Glutamatergic neuron (in vitro differentiated cells): Measurements from ENCODE around the gene RNF175. TPM values are rescaled to one million over a fixed set of nuclear protein-coding genes. Genes with fewer than 3 reads are reported as not detected.

Experiments used
- DNase-seq: peaks from one replicate; pipeline ENCODE4 v3.0.0; 2022
- H3K27ac Mint-ChIP-seq: one replicate; pipeline ENCODE4 v1.8.0; 2020; ENCODE audit warnings: mild to moderate bottlenecking, mixed read lengths, inconsistent platforms; ENCODE audit not compliant: unreplicated experiment
- H3K27me3 Mint-ChIP-seq: one replicate; pipeline ENCODE4 v1.8.0; 2020; ENCODE audit warnings: mild to moderate bottlenecking, moderate library complexity, mixed read lengths, inconsistent platforms; ENCODE audit not compliant: unreplicated experiment
- H3K36me3 Mint-ChIP-seq: one replicate; pipeline ENCODE4 v1.8.0; 2020; ENCODE audit warnings: mild to moderate bottlenecking, mixed read lengths, inconsistent platforms; ENCODE audit not compliant: unreplicated experiment
- H3K4me1 Mint-ChIP-seq: one replicate; pipeline ENCODE4 v1.8.0; 2020; ENCODE audit warnings: mild to moderate bottlenecking, low read depth, mixed read lengths, inconsistent platforms; ENCODE audit not compliant: unreplicated experiment
- H3K4me3 Mint-ChIP-seq: one replicate; pipeline ENCODE4 v1.8.0; 2020; ENCODE audit warnings: mild to moderate bottlenecking, mixed read lengths, inconsistent platforms; ENCODE audit not compliant: unreplicated experiment
- H3K9me3 Mint-ChIP-seq: one replicate; pipeline ENCODE4 v1.8.0; 2020; ENCODE audit warnings: mild to moderate bottlenecking, moderate library complexity, mixed read lengths, inconsistent platforms; ENCODE audit not compliant: unreplicated experiment
- total RNA-seq: library from RNA; stranded (reverse); fragmentation: NEBNext Ultra II Directional; extraction: Animal tissue kit (Norgen Biotek cat#: 25700); gene quantifications from one replicate; pipeline ENCODE4 v1.2.1, GENCODE V29; 2021; ENCODE audit not compliant: unreplicated experiment
- TF ChIP-seq, protein P1 (sequence below): fragments of 200-600 bp; sonication (generic); IDR thresholded peaks from one replicate; pipeline ENCODE4 v1.5.0; 2021; ENCODE audit not compliant: partially characterized antibody, unreplicated experiment

RNF175 gene
- total RNA-seq, 1 donor from 2014 or later: 2.1 TPM

DNA sequence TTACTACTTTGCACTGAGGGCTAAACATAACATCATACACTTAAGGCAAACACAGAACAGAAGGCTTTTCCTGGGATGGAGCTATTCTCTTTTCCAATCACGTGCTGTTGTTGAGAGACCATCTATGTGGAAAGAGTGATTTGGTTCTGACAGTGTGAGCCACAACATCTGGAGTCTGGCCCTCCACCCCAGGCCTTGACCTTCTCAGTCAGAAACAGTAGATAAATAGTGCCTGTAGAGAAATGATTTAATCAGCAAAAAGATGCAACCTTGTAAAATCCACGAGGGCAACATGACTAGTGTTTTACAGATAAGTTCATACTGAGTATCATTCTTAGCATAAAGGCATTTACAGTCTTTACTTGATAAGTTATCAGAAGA, 39.9 kb upstream of the RNF175 start:
- peaks cover 3% of the 10 kb centered on the region for H3K27me3 Mint-ChIP-seq
- H3K9me3 Mint-ChIP-seq: no peaks in the 10 kb centered on the region
- no peak for DNase-seq
- H3K36me3 Mint-ChIP-seq: no peaks in the 10 kb centered on the region
- no peak overlapping the region for H3K27ac Mint-ChIP-seq
- H3K4me3 Mint-ChIP-seq: no peak overlapping the region
- peaks cover 2% of the 10 kb centered on the region for H3K4me1 Mint-ChIP-seq
- TF ChIP-seq, protein P1, sequence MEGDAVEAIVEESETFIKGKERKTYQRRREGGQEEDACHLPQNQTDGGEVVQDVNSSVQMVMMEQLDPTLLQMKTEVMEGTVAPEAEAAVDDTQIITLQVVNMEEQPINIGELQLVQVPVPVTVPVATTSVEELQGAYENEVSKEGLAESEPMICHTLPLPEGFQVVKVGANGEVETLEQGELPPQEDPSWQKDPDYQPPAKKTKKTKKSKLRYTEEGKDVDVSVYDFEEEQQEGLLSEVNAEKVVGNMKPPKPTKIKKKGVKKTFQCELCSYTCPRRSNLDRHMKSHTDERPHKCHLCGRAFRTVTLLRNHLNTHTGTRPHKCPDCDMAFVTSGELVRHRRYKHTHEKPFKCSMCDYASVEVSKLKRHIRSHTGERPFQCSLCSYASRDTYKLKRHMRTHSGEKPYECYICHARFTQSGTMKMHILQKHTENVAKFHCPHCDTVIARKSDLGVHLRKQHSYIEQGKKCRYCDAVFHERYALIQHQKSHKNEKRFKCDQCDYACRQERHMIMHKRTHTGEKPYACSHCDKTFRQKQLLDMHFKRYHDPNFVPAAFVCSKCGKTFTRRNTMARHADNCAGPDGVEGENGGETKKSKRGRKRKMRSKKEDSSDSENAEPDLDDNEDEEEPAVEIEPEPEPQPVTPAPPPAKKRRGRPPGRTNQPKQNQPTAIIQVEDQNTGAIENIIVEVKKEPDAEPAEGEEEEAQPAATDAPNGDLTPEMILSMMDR: no peak

DNA sequence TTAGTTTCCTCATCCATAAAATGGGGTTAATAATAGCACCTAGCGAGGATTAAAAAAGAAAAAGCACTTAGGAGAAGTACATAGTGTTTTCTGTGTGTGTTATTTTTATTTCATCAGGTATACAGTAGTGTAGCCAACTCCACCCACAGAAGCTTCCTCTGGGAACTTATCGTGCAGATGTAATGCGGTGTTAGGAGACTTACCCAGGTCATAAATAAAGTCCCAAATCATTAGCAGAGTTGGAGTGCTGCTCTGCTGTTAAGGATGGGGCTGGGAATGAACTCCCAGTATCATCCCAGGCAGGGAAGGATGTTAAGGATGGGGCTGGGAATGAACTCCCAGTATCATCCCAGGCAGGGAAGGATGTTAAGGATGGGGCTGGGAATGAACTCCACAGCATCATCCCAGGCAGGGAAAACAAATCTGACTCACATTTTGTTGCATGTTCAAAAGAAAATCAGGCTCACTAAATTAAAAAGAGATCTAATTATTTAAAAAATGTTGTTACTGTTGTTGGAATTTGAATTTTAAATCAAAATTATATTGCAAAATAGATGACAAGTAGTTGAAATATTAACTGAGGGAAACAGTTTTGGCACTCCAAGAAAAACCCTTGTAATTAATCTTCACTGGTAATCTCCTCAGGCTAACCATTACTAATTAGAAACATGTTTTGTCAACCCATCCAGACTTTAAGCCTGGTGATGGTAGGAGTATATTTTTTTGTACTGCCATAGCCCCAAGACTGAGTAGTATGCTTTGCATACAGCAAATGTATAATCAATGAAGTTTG, 39.3 kb upstream of the RNF175 start:
- Mint-ChIP-seq H3K36me3 (no peaks in the 10 kb centered on the region), H3K4me1 (no peaks in the 10 kb centered on the region), H3K27ac (no peak overlapping the region), H3K27me3 (peaks cover 3% of the 10 kb centered on the region), H3K4me3 (no peak overlapping the region), H3K9me3 (no peaks in the 10 kb centered on the region)
- no peak for DNase-seq
- TF ChIP-seq, protein P1: no peak

DNA sequence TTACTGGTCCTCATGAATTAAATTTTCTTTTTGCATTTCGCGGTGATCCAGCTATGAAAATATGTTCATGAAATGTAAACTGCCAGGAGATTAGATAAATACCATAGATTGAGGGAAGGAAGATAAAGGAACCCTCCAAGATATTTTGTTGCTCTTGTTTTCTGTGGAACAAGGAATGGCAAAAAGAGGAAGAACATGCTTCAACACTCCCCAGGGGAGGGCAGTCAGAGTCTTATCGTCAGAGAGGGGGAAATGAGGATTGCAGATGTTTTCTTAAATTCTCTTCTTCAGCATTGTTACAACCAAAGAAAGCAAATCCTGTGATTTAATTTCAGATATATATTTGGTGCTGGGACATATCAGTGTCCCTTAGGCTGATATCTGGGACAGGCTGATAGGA, 38.6 kb upstream of the RNF175 start:
- TF ChIP-seq, protein P1: no peak
- Mint-ChIP-seq H3K36me3 (no peaks in the 10 kb centered on the region), H3K27me3 (peaks cover 3% of the 10 kb centered on the region), H3K27ac (no peak overlapping the region), H3K9me3 (no peaks in the 10 kb centered on the region), H3K4me3 (no peak overlapping the region), H3K4me1 (no peaks in the 10 kb centered on the region)
- no peak for DNase-seq

DNA sequence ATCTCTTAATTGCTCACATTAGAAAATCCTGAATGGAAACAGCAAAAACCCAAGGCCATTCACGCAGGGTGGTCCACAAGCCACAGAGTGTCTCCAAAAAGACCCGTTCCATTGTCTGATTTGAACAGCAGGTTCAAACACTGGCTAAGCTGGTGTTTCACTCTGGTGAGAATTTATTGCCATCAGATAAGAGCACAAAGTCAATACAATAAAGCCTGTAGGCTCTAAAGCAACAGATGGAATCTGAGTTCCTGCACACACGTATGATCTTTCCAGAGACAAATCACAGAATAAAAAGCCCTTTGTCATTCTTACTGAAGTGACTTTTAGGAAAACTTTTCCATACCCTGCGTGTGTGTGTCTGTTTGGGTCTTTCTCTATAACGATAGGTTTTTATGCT, 34.2 kb upstream of the RNF175 start:
- Mint-ChIP-seq H3K27ac (no peak overlapping the region), H3K4me3 (peak overlapping the region; percentile 8), H3K4me1 (peaks cover 7% of the 10 kb centered on the region), H3K9me3 (peaks cover 13% of the 10 kb centered on the region), H3K36me3 (no peaks in the 10 kb centered on the region), H3K27me3 (peaks cover 19% of the 10 kb centered on the region)
- TF ChIP-seq, protein P1: no peak
- no peak for DNase-seq

DNA sequence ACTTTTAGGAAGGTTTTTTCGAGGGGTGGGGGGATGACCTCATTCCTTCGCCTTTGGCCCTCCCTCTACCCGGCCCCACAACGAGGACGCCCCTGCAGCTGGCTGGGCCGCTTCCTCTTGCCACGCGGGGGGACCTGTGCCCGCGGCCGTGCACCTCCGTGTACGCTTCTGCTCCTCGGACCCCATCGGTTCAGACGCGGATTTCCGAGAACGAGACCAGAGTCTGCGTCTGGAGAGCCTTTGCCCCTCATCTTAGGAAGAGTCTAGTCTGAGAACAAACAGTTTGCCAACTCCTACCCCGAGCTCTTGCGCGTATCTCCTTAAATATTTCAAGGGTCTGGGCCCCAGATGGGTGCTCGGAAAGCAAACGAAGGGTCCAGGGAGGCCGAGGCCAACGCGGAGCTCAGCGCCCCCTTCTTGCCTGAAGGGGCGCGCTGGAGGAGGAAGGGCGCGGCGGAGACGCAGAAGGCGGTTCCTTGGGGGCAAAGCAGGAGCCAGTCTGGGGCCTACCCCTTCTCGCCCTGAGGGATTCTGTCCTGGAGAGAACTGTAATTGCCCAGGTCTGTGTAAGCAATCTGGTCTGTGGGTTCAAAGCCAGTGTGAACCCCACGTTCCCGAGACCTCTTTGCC, 32.9 kb upstream of the RNF175 start:
- H3K4me3 Mint-ChIP-seq: peak overlapping the region; percentile 86
- peaks cover 13% of the 10 kb centered on the region for H3K9me3 Mint-ChIP-seq
- DNase-seq: peak; percentile 33
- H3K27ac Mint-ChIP-seq: peak overlapping the region; percentile 33
- TF ChIP-seq, protein P1: peak; percentile 36
- peaks cover 25% of the 10 kb centered on the region for H3K27me3 Mint-ChIP-seq
- H3K4me1 Mint-ChIP-seq: peaks cover 11% of the 10 kb centered on the region
- H3K36me3 Mint-ChIP-seq: no peaks in the 10 kb centered on the region
